HG03045 (cell line): ENCODE data around the gene WNT2B.
"Not testable (repeated sequence)": the region's sequence is repeated elsewhere in the genome, so short reads cannot be mapped to it uniquely, and the experiment has no call there.

Experiments
- ATAC-seq: cut with Tn5 transposase; IDR thresholded peaks from one replicate; pipeline ENCODE4 v1.9.1; 2021; ENCODE audit warnings: mild to moderate bottlenecking, moderate library complexity; ENCODE audit not compliant: unreplicated experiment

Gene WNT2B

DNA sequence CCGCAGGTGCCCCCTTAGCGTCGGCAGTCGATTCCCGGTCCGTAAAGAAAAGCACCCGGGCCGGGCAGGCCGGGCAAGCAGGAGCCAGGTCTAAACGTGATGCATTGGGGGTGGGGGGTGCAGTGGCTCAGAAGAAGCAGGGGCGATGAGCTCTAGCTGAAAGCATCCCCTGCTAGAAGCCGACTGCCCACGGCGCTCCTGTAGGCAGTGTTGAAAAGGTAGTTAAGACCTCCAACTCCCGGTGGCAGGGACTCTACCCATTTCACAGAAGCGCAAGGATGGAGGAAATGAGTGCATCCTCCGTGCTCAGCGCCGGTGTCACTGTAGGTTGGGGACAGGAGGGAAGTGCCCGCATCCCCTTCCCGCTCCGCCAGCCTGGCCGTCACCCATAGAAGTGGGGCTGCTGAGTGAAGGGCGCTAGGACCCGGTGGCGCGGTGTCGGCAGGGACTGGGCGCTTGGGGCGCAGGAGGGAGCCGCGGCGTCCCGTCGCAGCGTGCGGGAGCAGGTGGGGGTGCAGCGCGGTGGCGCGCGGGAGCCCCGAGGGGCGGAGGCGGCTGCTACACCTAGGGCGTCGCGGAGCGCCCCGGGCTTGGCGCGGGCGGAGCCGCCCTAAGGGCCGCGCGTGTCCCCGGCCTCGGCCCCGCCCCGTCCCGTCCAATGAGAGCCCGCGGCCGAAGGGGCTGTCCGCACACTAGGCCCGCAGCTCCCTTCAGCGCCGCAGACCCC is at the start of gene WNT2B:
Gene WNT2B (plus strand): TSS at position 688 of the 727 bp plus-strand sequence. CDS start 298 bp downstream, outside the sequence.
- ATAC-seq = peak; percentile 48

DNA sequence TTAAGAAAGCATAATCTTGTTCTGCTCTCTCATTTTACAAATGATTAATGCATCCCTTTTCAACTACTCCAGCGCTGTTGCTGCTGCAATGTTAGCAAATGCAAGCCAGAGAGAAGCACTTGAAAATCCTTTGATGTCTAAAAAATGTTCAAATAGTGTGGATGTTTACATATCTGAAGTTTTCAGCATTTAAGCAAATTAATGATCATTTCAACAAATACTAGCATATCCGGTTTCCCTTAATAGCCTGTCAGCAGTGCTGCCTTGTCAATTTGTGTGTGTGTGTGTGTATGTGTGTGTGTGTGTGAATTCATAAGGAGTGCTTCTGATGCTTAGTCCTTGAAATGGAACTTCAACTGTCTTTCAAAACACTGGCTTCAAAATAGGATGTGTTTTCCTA is 48.1 kb upstream of the WNT2B start:
- ATAC-seq = no peak

DNA sequence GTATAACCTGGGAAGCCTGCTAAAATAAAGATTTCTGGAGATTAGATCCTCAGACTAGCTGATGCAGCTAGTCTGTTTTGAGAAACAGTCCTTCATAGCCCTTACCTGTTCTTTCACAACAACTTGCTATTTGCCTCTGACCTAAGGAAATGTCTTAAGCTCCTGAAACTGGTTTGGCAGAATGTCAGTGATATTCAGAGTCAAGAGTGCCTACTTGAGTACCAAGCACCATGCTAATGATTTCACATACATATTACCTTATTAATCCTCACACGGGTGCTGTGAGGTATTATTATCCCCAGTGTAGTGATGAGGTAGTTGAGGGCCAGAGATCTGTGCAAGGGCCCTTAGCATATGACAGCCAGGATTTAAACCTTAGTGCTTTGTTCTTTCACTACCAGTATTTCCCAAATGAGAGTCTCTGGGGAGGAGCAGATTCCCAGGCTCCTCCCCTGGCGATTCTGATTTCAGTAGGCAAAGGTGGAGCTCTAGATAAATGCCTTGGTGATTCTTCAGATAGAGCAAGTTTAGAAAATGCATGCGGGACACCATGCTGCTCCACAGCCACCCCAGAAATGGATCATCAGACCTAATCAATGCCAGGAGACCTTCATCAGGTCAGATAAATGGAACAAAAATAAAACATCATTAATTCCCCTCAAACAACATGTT is 47.4 kb upstream of the WNT2B start:
- no peak for ATAC-seq

DNA sequence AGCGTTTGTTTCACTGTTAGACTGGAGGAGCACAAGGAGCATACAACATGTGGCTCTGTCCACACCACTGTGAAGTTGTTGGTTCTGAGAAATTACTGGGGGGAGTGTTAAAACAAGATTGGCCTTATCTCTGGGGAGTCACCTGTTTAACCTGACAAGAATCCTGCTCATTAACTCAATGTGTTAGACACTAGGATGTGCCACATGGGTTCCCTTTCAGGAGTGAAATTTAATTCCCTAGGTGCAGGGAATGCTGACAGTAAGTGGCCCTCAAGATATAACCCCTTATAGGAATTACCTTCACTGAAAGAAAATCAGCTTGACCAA is 45.8 kb upstream of the WNT2B start:
- no peak for ATAC-seq

DNA sequence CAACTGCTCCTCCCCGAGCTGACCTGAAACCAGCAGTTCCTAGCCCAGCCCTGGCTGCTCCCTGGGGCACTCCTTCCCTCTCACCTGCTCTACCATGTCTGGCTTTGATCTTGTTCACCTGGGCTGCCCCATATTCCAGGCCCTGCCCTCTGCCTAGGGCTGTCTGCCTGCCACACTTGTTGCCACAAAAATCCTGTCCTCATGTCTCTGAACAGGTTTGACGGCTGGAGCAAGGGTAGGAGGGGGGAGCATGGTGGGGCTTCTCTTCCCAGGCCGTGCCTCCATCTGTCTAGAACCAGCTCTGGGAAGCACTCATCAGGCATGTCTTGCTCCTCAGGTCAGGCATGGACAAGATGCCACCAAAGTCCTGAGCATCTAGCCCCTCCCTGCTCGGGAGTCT is 44.3 kb upstream of the WNT2B start:
- no peak for ATAC-seq

DNA sequence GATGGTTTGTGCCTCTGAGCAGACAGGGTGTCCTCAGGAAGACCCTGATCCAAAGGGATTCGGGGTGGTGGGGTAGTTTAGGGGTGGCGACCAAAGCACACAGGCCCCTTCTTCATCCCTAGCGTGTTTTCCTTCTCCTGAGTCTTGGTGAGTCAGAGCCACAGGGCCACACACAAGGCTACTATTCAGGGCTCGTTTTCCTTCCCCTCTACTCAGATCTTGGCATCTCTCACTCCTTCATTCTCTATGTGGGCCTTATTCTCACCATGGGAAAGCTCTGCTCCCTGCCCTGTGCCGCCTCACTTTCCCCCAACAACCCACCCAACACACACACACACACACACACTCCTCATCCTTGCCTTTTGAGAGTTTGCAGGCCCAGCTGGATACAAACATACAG is 43.6 kb upstream of the WNT2B start:
- no peak for ATAC-seq

DNA sequence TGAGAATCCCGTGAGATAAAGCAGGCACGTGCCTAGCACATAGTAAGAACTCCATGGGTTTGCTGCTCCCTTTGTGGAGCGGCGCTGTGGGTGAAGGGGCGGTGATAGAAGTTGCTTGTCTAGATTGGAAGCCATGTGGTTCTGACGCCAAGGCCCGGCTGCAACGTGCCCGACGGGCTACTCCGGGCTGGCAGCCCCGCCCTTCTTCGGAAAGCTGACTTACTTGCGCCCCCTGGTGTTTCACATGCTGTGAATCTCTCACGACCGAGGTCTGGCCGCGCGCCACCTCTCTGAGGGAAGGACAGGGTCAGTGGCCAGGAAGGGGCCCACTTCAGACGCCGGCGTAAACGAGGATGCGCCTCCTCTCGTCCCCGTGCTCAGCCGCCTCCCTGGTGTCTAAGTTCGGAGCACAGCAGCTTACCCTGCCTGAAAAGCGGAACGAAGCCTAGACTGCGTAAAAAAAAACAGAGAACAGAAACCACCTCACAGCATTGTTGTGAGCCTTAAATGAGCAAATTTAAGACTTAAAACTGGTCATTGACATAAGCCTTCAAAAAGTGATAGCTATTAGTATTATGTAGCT is 42.6 kb upstream of the WNT2B start:
- peak; percentile 85 for ATAC-seq

DNA sequence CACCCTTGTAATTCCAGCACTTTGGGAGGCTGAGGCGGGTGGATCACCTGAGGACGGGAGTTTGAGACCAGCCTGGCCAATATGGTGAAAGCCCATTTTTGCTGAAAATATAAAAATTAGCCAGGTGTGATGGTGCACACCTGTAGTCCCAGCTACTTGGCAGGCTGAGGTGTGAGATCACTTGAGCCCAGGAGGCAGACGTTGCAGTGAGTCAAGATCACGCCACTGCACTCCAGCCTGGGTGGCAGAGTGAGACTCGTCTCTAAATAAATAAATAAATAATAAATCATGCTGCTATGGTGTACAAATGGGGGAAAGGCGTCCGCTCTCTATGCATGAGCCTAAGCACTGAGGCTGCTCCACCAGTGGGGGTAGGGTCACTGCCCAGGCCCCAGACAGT is 38.4 kb upstream of the WNT2B start:
- not testable (repeated sequence) for ATAC-seq

DNA sequence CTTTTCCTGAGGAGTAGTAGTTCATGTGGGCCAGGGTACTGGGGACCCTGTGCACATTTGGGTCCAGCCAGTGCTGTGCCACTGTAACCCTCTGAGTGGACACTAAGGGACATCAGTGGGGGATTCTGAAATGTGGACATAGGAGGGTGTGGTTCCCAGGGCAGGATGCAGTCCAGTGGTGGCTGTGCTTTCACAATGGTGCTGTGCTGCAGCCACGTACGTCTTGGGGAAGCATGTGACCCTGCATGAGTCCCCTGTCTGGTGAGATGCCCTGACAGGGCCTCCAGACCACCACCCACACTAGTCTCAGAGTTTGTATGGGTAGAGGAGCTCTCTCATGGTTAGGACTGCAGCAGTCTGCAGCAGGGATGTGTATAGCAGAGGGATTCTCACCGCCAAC is 37.8 kb upstream of the WNT2B start:
- ATAC-seq = no peak

GRCh38 chr1:112472142-112472541 is 36.6 kb upstream of the WNT2B start:
- ATAC-seq = no peak

DNA sequence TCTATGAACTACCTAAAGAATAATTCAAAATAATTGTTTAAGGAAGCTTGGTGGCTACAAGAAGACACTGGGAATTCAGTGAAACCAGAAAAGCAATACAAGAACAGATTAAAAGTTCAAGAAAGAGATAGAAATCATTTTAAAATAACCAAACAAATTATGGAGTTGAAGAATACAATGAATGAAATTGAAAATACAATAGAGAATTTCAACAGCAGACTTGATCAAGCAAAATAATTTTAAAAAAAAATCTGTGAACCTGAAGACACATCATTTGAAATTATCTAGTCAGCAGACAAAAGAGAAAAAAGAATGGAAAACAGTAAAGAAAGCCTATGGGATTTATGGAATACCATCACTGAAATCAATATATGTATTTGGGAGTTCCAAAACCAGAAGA is 31.2 kb upstream of the WNT2B start:
- ATAC-seq = no peak

GRCh38 chr1:112478314-112478713 is 30.5 kb upstream of the WNT2B start:
- ATAC-seq = no peak

- not testable (repeated sequence) for ATAC-seq
Observed at GRCh38 chr1:112486063-112486462, 22.7 kb upstream of the WNT2B start.

GRCh38 chr1:112487686-112488085 is 21.1 kb upstream of the WNT2B start:
- ATAC-seq = not testable (repeated sequence)

GRCh38 chr1:112488141-112488540 is 20.6 kb upstream of the WNT2B start:
- ATAC-seq = no peak

GRCh38 chr1:112492076-112492475 is 16.7 kb upstream of the WNT2B start:
- ATAC-seq = no peak

- ATAC-seq = no peak
Observed at GRCh38 chr1:112493351-112493750, 15.4 kb upstream of the WNT2B start.

GRCh38 chr1:112496290-112496689 is 12.5 kb upstream of the WNT2B start:
- ATAC-seq = no peak

GRCh38 chr1:112501810-112502641 is 6.7 kb upstream of the WNT2B start:
- ATAC-seq = peak; percentile 47

DNA sequence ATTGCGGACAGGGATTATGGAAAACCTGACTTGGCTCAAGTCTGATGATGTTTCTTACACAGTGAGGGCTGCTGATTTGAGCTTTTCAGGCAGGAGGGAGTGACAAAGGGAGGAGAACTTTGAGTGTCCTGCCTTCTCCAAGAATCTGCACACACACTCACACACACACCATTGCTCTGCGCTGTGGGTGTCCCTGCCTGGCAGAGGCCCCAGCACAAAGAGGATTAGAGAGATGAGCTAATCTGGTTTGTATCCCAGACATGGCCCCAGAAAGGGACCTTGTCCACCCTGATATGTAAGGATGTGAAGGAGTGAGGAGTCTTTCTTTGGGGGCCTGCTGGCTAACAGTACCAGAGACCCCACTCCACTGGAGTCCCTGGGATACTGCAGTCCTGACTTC is 5.9 kb upstream of the WNT2B start:
- no peak for ATAC-seq

- ATAC-seq = no peak
Observed at GRCh38 chr1:112504001-112504660, 4.6 kb upstream of the WNT2B start.
